ENCODE data around the gene ITGB7. TPM values are rescaled to one million over a fixed set of nuclear protein-coding genes. Genes with fewer than 3 reads are reported as not detected.

ITGB7 gene
- total RNA-seq, 1 donor from 2014 or later = not detected

DNA sequence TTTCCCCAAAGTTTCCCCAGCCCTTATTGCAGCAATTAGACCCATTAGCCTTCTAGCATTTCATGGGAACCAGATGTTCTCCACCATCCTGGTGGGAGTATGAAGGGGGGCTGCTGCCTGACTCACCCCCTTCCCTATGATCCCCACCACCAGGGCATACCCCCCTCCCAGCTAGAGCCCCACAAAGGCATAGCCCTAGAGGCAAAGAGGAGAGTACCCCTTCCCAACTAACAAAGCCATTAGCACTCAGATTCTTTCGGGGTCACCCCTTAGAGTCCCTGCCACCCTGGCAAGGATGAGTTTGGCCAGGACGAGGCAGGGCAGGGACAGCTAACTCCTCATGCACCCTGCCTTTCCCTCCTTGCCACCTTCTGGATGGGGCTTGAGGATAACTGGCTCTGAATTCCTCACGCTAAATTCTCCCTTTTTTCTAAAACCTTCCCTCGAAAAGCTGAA, 15.8 kb upstream of the ITGB7 start:
- Mint-ChIP-seq H3K27ac (no peak overlapping the region), H3K4me1 (peaks cover 56% of the 10 kb centered on the region), H3K27me3 (ENCODE audit: insufficient read depth, low read depth) (peaks cover 28% of the 10 kb centered on the region), H3K9me3 (no peaks in the 10 kb centered on the region), H3K36me3 (peaks cover 2% of the 10 kb centered on the region), H3K4me3 (peak overlapping the region; percentile 77)
- Histone ChIP-seq H2AFZ (replicated peaks) (no peak overlapping the region), H4K20me1 (ENCODE audit: low read depth) (no peaks in the 10 kb centered on the region), H3K36me3 (no peaks in the 10 kb centered on the region), H3K9ac (no peak overlapping the region), H3K79me2 (ENCODE audit: low read depth) (peaks cover 20% of the 10 kb centered on the region), H3K27me3 (peaks cover 16% of the 10 kb centered on the region), H3K9me3 (ENCODE audit: low read depth) (no peaks in the 10 kb centered on the region), H3K27ac (no peak overlapping the region), H3K4me2 (peak overlapping the region; percentile 77), H3K4me3 (no peak overlapping the region), H3F3A (ENCODE audit: low read depth) (peaks cover 76% of the 10 kb centered on the region), H3K4me1 (peaks cover 59% of the 10 kb centered on the region)
- TF ChIP-seq EZH2 (IDR thresholded peaks at IDR 0.05) = no peak
- TF ChIP-seq EZH2phosphoT487 (IDR thresholded peaks at IDR 0.05) = no peak
- TF ChIP-seq, protein P1, sequence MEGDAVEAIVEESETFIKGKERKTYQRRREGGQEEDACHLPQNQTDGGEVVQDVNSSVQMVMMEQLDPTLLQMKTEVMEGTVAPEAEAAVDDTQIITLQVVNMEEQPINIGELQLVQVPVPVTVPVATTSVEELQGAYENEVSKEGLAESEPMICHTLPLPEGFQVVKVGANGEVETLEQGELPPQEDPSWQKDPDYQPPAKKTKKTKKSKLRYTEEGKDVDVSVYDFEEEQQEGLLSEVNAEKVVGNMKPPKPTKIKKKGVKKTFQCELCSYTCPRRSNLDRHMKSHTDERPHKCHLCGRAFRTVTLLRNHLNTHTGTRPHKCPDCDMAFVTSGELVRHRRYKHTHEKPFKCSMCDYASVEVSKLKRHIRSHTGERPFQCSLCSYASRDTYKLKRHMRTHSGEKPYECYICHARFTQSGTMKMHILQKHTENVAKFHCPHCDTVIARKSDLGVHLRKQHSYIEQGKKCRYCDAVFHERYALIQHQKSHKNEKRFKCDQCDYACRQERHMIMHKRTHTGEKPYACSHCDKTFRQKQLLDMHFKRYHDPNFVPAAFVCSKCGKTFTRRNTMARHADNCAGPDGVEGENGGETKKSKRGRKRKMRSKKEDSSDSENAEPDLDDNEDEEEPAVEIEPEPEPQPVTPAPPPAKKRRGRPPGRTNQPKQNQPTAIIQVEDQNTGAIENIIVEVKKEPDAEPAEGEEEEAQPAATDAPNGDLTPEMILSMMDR (IDR thresholded peaks at IDR 0.05) = no peak
- no peak for DNase-seq (ENCODE audit: low spot score)

DNA sequence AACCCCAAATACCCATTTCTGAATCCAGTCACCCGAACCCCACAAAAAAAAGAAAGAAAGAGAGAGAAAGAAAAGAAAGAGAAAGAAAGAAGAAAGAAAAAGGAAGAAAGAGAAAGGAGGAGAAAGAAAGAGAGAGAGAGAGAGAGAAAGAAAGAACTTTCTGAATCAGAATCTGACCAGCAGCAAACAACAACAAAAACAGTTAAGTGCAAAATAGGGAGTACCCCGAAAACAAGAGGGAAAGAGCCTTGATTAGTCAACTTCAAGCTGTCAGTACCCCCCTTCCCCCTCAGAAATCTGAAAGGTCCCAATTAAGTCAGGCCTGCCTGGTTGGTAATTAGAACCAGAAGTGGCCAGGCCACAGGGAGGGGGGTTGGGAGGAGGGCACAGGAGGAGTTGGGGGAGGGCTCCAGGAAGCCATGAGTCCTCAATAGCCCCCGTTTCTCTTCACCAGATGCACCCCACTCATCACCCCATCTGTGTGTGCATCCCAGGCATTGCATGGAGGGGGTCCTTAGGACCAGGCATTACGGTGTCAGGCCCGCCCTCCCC, 15.2 kb upstream of the ITGB7 start:
- Histone ChIP-seq H3K27ac (peak overlapping the region; percentile 16), H3K9ac (no peak overlapping the region), H3K4me2 (peak overlapping the region; percentile 77), H3K36me3 (no peaks in the 10 kb centered on the region), H3F3A (ENCODE audit: low read depth) (peaks cover 79% of the 10 kb centered on the region), H3K9me3 (ENCODE audit: low read depth) (no peaks in the 10 kb centered on the region), H2AFZ (replicated peaks) (no peak overlapping the region), H3K79me2 (ENCODE audit: low read depth) (peaks cover 26% of the 10 kb centered on the region), H4K20me1 (ENCODE audit: low read depth) (no peaks in the 10 kb centered on the region), H3K27me3 (peaks cover 16% of the 10 kb centered on the region), H3K4me1 (peaks cover 65% of the 10 kb centered on the region), H3K4me3 (peak overlapping the region; percentile 51)
- peaks cover 2% of the 10 kb centered on the region for H3K36me3 Mint-ChIP-seq
- peak overlapping the region; percentile 77 for H3K4me3 Mint-ChIP-seq
- no peaks in the 10 kb centered on the region for H3K9me3 Mint-ChIP-seq
- TF ChIP-seq EZH2 (IDR thresholded peaks at IDR 0.05) (no peak), EZH2phosphoT487 (IDR thresholded peaks at IDR 0.05) (no peak)
- TF ChIP-seq, protein P1 (IDR thresholded peaks at IDR 0.05) = no peak
- H3K4me1 Mint-ChIP-seq = peaks cover 61% of the 10 kb centered on the region
- peak; percentile 40 for DNase-seq (ENCODE audit: low spot score)
- H3K27me3 Mint-ChIP-seq (ENCODE audit: insufficient read depth, low read depth) = peaks cover 31% of the 10 kb centered on the region
- H3K27ac Mint-ChIP-seq = no peak overlapping the region

DNA sequence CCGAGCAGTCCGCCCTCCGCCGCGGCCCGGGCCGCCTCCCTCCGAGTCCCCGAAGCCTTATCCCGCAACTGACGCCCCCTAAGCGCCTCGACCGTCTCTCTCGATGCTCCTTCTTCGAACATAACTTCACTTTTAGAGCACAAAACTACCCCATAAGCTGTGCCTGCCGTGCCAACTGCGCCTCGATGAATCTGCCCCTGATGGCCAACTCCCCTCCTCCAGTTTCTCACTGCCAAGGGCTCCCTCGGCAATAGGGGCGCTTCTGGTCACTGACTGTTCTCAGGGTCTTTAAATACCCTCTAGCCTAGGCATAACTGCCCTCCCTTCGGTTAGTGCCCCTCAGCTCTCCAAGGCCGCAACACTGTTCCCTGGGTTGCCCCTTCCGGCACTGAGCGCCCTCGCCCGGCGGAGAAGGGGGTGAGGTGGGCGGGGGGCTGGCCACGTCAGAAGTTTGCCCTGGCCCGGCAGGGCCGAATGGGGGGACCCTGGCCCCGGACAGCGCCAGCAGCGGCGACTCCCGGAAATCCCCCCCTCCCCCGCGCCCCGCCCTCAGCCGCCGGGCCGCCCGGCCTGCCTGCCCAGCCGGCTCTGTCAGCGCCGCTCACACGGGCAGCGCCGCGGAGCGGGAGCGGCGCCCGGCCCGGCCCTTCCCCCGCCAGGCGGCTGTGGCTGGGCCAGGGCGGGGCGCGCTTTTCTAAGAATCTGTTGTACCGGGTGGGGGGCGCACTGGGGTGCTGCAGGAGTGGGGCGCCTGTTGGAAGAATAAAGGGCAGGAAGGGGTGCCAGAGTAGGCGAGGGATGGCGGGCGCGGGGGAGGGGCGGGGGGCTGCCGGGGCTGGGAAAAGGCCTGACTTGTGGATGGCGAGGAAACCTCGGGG, 14.4 kb upstream of the ITGB7 start:
- Histone ChIP-seq H3K4me2 (peak overlapping the region; percentile 77), H3K27ac (peak overlapping the region; percentile 87), H3K4me1 (peaks cover 73% of the 10 kb centered on the region), H3K4me3 (peak overlapping the region; percentile 51), H3K27me3 (peaks cover 16% of the 10 kb centered on the region), H3K9ac (no peak overlapping the region), H3F3A (ENCODE audit: low read depth) (peaks cover 81% of the 10 kb centered on the region), H3K9me3 (ENCODE audit: low read depth) (no peaks in the 10 kb centered on the region), H4K20me1 (ENCODE audit: low read depth) (no peaks in the 10 kb centered on the region), H3K79me2 (ENCODE audit: low read depth) (peaks cover 34% of the 10 kb centered on the region), H3K36me3 (no peaks in the 10 kb centered on the region), H2AFZ (replicated peaks) (peak overlapping the region; percentile 40)
- peak; percentile 94 for DNase-seq (ENCODE audit: low spot score)
- Mint-ChIP-seq H3K9me3 (no peaks in the 10 kb centered on the region), H3K36me3 (no peaks in the 10 kb centered on the region), H3K4me3 (peak overlapping the region; percentile 91), H3K27ac (peak overlapping the region; percentile 15), H3K27me3 (ENCODE audit: insufficient read depth, low read depth) (peaks cover 33% of the 10 kb centered on the region), H3K4me1 (peaks cover 65% of the 10 kb centered on the region)
- no peak for TF ChIP-seq EZH2 (IDR thresholded peaks at IDR 0.05)
- TF ChIP-seq, protein P1 (IDR thresholded peaks at IDR 0.05) = peak; percentile 56
